Gastroesophageal sphincter (tissue), 4 donors: Measurements from ENCODE around the gene FGGY. TPM values are rescaled to one million over a fixed set of nuclear protein-coding genes. Genes with fewer than 3 reads are reported as not detected.
A peak's percentile ranks its signal among the peaks of the same experiment; 100 is the strongest.

Experiments
- ATAC-seq: fragments of 150-250 bp; one replicate; pipeline ENCODE4 v1.9.1; 2016; ENCODE audit warnings: mild to moderate bottlenecking, moderate library complexity
- H3K27ac ChIP-seq, 4 donors: fragments of 200-600 bp; sonication (generic) in 3 of 4; 1 replicate in 3 of 4; 2 replicates in 1 of 4; pipeline ENCODE4 v1.5.1; 2016 to 2019
- H3K27me3 ChIP-seq: fragments of 200-600 bp; sonication (generic); one replicate; pipeline ENCODE4 v1.5.1; 2019
- H3K36me3 ChIP-seq, 2 donors: fragments of 200-600 bp; sonication (generic); one replicate each; pipeline ENCODE4 v1.5.1; 2019; ENCODE audit warnings: control low read depth in 1 of 2
- H3K4me1 ChIP-seq, 3 donors: fragments of 200-600 bp; sonication (generic); 1 replicate in 2 of 3; 2 replicates in 1 of 3; pipeline ENCODE4 v1.5.1; 2016 to 2019; ENCODE audit warnings: control low read depth in 2 of 3
- H3K4me3 ChIP-seq, 2 donors: fragments of 200-600 bp; sonication (generic); one replicate each; pipeline ENCODE4 v1.5.1; 2019; ENCODE audit warnings: mild to moderate bottlenecking in 1 of 2, moderate library complexity in 1 of 2
- H3K9me3 ChIP-seq, 3 donors: fragments of 200-600 bp; sonication (generic); one replicate each; pipeline ENCODE4 v1.5.1; 2017 to 2019; ENCODE audit warnings: control low read depth in 2 of 3
- EP300 ChIP-seq: sonication (generic); formaldehyde crosslinking; IDR thresholded peaks from one replicate; pipeline ENCODE4 v1.6.1; 2017; ENCODE audit warnings: antibody characterized with exemption, mild to moderate bottlenecking
- POLR2A ChIP-seq, 2 donors: fragments of 450-650 bp; IDR thresholded peaks; one replicate each; pipeline ENCODE4 v1.6.1; 2017; ENCODE audit warnings: antibody characterized with exemption in 2 of 2, mild to moderate bottlenecking in 2 of 2, moderate library complexity in 1 of 2
- POLR2AphosphoS5 ChIP-seq: sonication (generic); formaldehyde crosslinking; IDR thresholded peaks from one replicate; pipeline ENCODE4 v1.6.1; 2017; ENCODE audit warnings: antibody characterized with exemption
- WGBS, 2 donors: methylation state at CpG; one replicate each; pipeline ENCODE4 v1.1.5; 2018; ENCODE audit warnings: low coverage in 1 of 2; 5-methylcytosine and 5-hydroxymethylcytosine counted together
- total RNA-seq, 4 donors: library from RNA; depleted of rRNA; stranded (reverse); fragments of >200 nt; gene quantifications; one replicate each; pipeline ENCODE4 v1.1.0, GENCODE V29; 2016
- TF ChIP-seq, protein P1 (sequence below), 4 experiments: fragments of 200-600 bp in 2 of 4; fragments of 450-650 bp in 2 of 4; sonication (generic) in 1 of 4; IDR thresholded peaks; one replicate each; pipeline ENCODE4 v1.5.1; 2017 to 2019; ENCODE audit warnings: antibody characterized with exemption in 4 of 4, mild to moderate bottlenecking in 2 of 4, moderate library complexity in 2 of 4

FGGY gene
- total RNA-seq, 4 donors from 2014 or later: 19.0 to 29.6 (median 25.2) TPM

DNA sequence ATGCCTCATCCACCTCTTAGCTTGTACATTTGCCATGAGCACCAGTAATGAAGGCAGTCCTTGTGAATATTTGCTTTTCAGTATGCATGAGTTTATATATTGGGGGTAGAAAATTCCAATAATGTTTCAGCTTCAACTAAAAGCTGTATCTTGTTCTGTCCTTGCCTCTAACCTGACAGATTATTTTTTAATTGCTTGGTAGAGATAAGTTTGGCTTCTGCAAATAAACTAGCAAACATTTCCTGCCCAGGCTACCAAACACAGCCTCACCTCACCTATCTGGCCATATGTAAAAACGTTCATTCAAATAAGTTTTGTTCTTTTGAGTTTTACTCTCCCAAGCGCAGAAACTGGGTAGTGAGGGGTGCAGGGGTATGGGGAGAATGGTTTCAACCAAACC is 442.2 kb downstream of the FGGY start:
- Histone ChIP-seq H3K27ac (no peak overlapping the region), H3K4me3 (no peak overlapping the region), H3K27me3 (no peaks in the 10 kb centered on the region), H3K9me3 (no peaks in the 10 kb centered on the region), H3K36me3 (no peaks in the 10 kb centered on the region), H3K4me1 (peaks cover 0 to 4% (median under 1%) of the 10 kb centered on the region in 3 donors)
- 76 to 92% methylated on average over 2 of the region's 2 CpGs for WGBS, 2 donors
- no peak for ATAC-seq
- TF ChIP-seq, protein P1, sequence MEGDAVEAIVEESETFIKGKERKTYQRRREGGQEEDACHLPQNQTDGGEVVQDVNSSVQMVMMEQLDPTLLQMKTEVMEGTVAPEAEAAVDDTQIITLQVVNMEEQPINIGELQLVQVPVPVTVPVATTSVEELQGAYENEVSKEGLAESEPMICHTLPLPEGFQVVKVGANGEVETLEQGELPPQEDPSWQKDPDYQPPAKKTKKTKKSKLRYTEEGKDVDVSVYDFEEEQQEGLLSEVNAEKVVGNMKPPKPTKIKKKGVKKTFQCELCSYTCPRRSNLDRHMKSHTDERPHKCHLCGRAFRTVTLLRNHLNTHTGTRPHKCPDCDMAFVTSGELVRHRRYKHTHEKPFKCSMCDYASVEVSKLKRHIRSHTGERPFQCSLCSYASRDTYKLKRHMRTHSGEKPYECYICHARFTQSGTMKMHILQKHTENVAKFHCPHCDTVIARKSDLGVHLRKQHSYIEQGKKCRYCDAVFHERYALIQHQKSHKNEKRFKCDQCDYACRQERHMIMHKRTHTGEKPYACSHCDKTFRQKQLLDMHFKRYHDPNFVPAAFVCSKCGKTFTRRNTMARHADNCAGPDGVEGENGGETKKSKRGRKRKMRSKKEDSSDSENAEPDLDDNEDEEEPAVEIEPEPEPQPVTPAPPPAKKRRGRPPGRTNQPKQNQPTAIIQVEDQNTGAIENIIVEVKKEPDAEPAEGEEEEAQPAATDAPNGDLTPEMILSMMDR (IDR thresholded peaks at IDR 0.05): no peak
- TF ChIP-seq EP300 (no peak), POLR2AphosphoS5 (no peak), POLR2A (IDR thresholded peaks at IDR 0.05) (no peak)

DNA sequence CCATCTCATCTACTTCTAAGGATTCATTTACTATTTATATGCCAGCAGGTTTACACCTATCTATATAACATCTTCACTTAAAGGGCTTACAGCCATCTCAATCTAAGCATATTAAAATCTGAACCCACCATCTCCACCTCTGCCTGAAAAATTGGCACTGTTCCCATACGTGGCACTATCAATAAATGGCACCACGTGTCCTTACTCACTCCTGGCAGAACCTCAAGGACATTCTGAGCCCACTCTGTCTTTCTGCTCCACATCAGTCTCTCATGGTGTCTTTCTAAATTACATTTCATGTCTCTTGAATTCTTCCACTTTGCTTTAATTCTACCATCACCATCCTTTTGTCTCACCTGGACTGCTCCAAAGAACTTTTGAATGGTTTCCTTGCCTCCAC is 445.6 kb downstream of the FGGY start:
- no peak overlapping the region for H3K4me3 ChIP-seq
- TF ChIP-seq, protein P1 (IDR thresholded peaks at IDR 0.05): no peak
- TF ChIP-seq EP300: no peak
- no peak for TF ChIP-seq POLR2AphosphoS5
- no peak for TF ChIP-seq POLR2A (IDR thresholded peaks at IDR 0.05)
- no peaks in the 10 kb centered on the region for H3K9me3 ChIP-seq
- no peaks in the 10 kb centered on the region for H3K36me3 ChIP-seq
- no peaks in the 10 kb centered on the region for H3K27me3 ChIP-seq
- H3K4me1 ChIP-seq: peaks cover 0 to 7% (median 4%) of the 10 kb centered on the region in 3 donors
- ATAC-seq: no peak
- WGBS, 2 donors: 60 to 71% methylated on average over 2 of the region's 2 CpGs
- peak overlapping the region in 2 of 4 donors; percentile 50 to 57 for H3K27ac ChIP-seq

DNA sequence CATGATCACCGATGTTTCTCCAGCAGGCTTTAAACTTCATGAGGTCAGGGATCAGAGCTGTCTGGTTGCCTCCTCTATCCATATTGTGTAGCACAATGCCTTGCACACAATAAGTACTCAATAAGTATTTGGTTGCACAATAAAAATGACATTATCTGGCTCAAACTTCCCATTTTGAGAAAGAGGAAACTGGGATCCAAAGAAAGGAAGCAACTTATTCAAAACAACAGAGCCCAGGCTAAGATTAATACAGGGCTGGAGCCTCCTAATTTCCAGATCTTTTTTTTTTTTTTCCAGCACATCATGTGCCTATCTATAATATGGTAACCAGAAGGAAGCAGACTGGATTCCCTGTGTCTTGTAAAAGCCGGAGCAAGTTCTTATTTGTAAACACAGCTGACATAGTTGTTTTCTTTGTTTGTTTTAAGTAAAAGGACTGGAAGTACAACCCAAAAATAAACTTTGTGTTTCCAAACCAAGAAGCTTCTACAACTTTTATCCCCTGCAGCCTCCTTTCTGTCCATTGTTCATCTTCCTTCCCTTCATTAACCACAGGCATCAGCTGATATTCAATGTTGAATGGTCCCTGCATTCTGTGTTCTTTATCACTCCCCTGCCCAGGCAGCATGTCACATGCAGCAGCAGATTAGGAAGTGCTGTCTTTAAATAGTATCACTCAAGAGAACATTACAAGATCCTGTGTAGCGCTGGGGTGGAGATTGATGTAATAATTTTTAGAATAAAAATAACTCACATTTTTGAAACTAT is 446.6 kb downstream of the FGGY start:
- no peaks in the 10 kb centered on the region for H3K27me3 ChIP-seq
- H3K4me1 ChIP-seq: peaks cover 0 to 7% (median 4%) of the 10 kb centered on the region in 3 donors
- TF ChIP-seq, protein P1 (IDR thresholded peaks at IDR 0.05): no peak
- TF ChIP-seq POLR2AphosphoS5 (no peak), POLR2A (IDR thresholded peaks at IDR 0.05) (no peak), EP300 (no peak)
- peak overlapping the region in 3 of 4 donors; percentile 48 to 57 (median 50) for H3K27ac ChIP-seq
- ATAC-seq: peak; percentile 75
- H3K9me3 ChIP-seq: no peaks in the 10 kb centered on the region
- H3K4me3 ChIP-seq: no peak overlapping the region
- no peaks in the 10 kb centered on the region for H3K36me3 ChIP-seq
- 31 to 49% methylated on average over 2 to 3 of the region's 3 CpGs for WGBS, 2 donors

DNA sequence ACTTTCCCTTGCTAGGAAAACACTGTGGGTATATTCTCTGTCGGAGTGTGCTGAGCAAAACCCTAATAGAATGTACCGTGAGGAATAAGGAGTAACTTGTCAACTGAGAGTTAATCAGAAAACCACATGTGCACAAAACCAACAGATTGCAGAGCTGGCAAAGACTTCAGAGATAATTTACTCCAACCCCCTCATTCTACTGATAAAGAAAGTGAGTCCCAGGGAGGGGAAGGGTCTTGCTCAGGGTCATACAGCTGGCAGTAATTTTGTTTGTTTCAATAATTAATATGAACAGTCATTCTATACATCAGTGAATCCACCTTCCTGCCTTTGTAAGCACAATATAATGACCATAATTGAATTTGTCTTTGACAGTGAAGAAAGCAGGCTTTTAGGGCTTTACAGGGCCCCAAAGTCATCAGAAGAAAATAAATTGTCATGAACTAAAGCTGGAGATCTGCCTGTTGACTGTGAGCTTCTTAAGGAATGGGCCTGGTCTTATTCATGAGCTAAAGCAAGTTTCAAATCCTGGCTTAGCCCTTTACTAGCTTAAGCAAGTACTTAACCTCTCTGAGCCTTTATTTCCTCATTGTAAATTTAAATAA is 450.6 kb downstream of the FGGY start:
- Histone ChIP-seq H3K4me3 (no peak overlapping the region), H3K4me1 (peaks cover 0 to 14% (median 7%) of the 10 kb centered on the region in 3 donors), H3K27me3 (no peaks in the 10 kb centered on the region), H3K27ac (no peak overlapping the region), H3K36me3 (no peaks in the 10 kb centered on the region), H3K9me3 (no peaks in the 10 kb centered on the region)
- ATAC-seq: no peak
- no peak for TF ChIP-seq EP300
- no peak for TF ChIP-seq POLR2AphosphoS5
- TF ChIP-seq, protein P1 (IDR thresholded peaks at IDR 0.05): no peak
- no peak for TF ChIP-seq POLR2A (IDR thresholded peaks at IDR 0.05)
- WGBS, 2 donors: 53 to 70% methylated on average over 2 of the region's 2 CpGs
